ENCODE measurements around the gene SPOCK1.

GRCh38 chr5:137185193-137185592 is 313.9 kb downstream of the SPOCK1 start:
- no peak for TF ChIP-seq CBFB (CRISPR knock-in tag; IDR thresholded peaks at IDR 0.05)
- TF ChIP-seq DDIT3 (CRISPR knock-in tag; IDR thresholded peaks at IDR 0.05) = no peak
- TF ChIP-seq CTCF (CRISPR knock-in tag; IDR thresholded peaks at IDR 0.05) = no peak
- TF ChIP-seq SP2 (CRISPR knock-in tag; IDR thresholded peaks at IDR 0.05) = no peak
- TF ChIP-seq CREB1 (IDR thresholded peaks at IDR 0.05) = no peak
- TF ChIP-seq CREB1 (CRISPR knock-in tag; IDR thresholded peaks at IDR 0.05) = no peak
- TF ChIP-seq USF2 (IDR thresholded peaks at IDR 0.05; ENCODE audit: low read depth, low read length) = no peak
- TF ChIP-seq USF2 (CRISPR knock-in tag; IDR thresholded peaks at IDR 0.05; ENCODE audit: borderline replicate concordance) = no peak
- TF ChIP-seq ATF1 (CRISPR knock-in tag; IDR thresholded peaks at IDR 0.05) = no peak
- TF ChIP-seq EZH2 (conservative IDR thresholded peaks at IDR 0.05; ENCODE audit: low read depth, low read length) = no peak
- TF ChIP-seq ARHGAP35 (CRISPR knock-in tag; IDR thresholded peaks at IDR 0.05; ENCODE audit: borderline replicate concordance) = no peak
- TF ChIP-seq TAF1 (CRISPR knock-in tag; IDR thresholded peaks at IDR 0.05) = no peak
- no peak for TF ChIP-seq THRA (CRISPR knock-in tag; IDR thresholded peaks at IDR 0.05; ENCODE audit: borderline replicate concordance)
- TF ChIP-seq FOXP4 (CRISPR knock-in tag; IDR thresholded peaks at IDR 0.05) = no peak
- TF ChIP-seq ELF1 (CRISPR knock-in tag; IDR thresholded peaks at IDR 0.05) = no peak
